ENCODE results near the gene NKD1. TPM values are rescaled to one million over a fixed set of nuclear protein-coding genes. Genes with fewer than 3 reads are reported as not detected.

Gene NKD1
- total RNA-seq, 6 experiments from 2014 or later = 0.69 to 2.6 (median 2.1) TPM

DNA sequence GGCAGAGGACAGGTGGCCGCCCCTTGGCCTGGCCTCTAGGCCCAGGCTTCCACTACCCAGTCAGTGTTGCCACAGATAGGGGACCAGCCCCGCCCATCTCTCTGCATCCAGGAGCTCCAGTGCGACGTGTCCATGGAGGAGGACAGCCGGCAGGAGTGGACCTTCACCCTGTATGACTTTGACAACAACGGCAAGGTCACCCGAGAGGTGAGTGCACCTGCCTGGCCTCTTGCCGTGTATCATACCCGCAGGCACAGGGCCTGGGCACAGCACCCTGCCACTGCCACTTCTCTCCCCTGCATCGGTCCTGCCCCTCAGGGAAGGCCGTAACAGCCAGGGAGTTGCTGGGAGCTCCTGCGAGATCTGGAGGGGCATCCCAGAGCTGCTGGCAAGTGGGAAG lies 77.2 kb downstream of the NKD1 start:
- TF ChIP-seq, protein P1, sequence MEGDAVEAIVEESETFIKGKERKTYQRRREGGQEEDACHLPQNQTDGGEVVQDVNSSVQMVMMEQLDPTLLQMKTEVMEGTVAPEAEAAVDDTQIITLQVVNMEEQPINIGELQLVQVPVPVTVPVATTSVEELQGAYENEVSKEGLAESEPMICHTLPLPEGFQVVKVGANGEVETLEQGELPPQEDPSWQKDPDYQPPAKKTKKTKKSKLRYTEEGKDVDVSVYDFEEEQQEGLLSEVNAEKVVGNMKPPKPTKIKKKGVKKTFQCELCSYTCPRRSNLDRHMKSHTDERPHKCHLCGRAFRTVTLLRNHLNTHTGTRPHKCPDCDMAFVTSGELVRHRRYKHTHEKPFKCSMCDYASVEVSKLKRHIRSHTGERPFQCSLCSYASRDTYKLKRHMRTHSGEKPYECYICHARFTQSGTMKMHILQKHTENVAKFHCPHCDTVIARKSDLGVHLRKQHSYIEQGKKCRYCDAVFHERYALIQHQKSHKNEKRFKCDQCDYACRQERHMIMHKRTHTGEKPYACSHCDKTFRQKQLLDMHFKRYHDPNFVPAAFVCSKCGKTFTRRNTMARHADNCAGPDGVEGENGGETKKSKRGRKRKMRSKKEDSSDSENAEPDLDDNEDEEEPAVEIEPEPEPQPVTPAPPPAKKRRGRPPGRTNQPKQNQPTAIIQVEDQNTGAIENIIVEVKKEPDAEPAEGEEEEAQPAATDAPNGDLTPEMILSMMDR (IDR thresholded peaks at IDR 0.05) = no peak
- no peak for TF ChIP-seq POLR2A (IDR thresholded peaks at IDR 0.05)

DNA sequence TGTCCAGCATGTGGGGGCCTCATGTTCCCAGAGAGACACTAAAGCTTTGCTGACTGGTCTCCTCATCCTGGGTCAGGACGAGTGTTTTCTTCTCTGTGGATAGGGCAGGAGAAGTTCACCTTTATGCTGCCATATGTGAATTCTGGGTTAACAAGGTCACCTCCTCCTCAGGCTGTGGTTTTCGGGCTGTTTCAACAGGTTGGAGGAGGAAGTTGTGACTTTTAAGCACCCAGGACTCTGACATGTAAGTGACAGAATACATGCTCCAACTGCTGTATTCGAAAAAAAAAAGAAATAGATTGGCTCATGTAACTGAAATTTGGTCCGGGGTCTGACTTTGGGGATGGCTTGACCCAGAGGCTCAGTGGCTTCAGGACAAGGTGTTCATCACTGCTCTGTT lies 78.7 kb downstream of the NKD1 start:
- TF ChIP-seq, protein P1 (IDR thresholded peaks at IDR 0.05) = no peak
- no peak for TF ChIP-seq POLR2A (IDR thresholded peaks at IDR 0.05)
- ATAC-seq = no peak
- 53% methylated on average over 3 of the region's 4 CpGs for WGBS (ENCODE audit: insufficient coverage, low coverage, low lambda C conversion rate, missing lambda C conversion rate)
- Histone ChIP-seq H3K4me1 (no peaks in the 10 kb centered on the region), H3K27me3 (no peaks in the 10 kb centered on the region), H3K27ac (no peak overlapping the region), H3K36me3 (no peaks in the 10 kb centered on the region), H3K4me3 (no peak overlapping the region), H3K9me3 (no peaks in the 10 kb centered on the region)
- no peak for DNase-seq
- intact Hi-C loops (cut with DNase I) = no loop called here

More for the DNA sequence above, 77.2 kb downstream of the NKD1 start:
- Histone ChIP-seq H3K4me3 (no peak overlapping the region), H3K36me3 (no peaks in the 10 kb centered on the region), H3K27me3 (no peaks in the 10 kb centered on the region), H3K27ac (no peak overlapping the region), H3K9me3 (no peaks in the 10 kb centered on the region), H3K4me1 (peaks cover 0 to 7% (median 0%) of the 10 kb centered on the region in 4 donors)
- no peak for DNase-seq
- intact Hi-C loops (cut with DNase I) = no loop called here
- WGBS (ENCODE audit: insufficient coverage, low coverage, low lambda C conversion rate, missing lambda C conversion rate) = no CpG with 5 or more reads among the region's 12 CpGs
- no peak for ATAC-seq

DNA sequence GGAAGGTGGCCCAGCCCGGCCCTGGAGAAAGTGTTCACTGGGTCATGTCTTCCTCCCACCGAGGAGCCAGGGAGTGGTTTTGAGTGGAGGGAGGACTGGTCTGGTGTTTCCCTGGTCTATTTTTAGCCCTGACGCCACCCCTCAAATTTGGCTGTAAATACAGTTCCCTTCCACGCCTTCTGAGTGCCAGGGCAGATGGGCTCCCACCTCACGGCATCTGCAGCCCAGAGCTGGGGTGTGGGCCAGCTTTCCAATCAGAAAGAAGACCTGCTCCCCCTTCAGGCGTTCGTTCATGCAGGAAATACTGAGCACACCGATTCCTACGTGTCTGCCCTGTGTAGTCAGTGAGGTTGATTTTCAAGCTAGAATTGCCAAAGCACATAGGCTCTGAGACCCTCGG lies 79.2 kb downstream of the NKD1 start:
- Histone ChIP-seq H3K4me3 (no peak overlapping the region), H3K27me3 (no peaks in the 10 kb centered on the region), H3K9me3 (no peaks in the 10 kb centered on the region), H3K36me3 (no peaks in the 10 kb centered on the region), H3K27ac (no peak overlapping the region), H3K4me1 (no peaks in the 10 kb centered on the region)
- intact Hi-C loops (cut with DNase I) = no loop called here
- DNase-seq = no peak
- peak in 2 of 4 donors; percentile 20 to 24 for ATAC-seq
- WGBS (ENCODE audit: insufficient coverage, low coverage, low lambda C conversion rate, missing lambda C conversion rate) = 41% methylated on average over 8 of the region's 10 CpGs
- TF ChIP-seq, protein P1 (IDR thresholded peaks at IDR 0.05) = peak in 1 of 4 donors; percentile 9
- TF ChIP-seq POLR2A (IDR thresholded peaks at IDR 0.05) = no peak

DNA sequence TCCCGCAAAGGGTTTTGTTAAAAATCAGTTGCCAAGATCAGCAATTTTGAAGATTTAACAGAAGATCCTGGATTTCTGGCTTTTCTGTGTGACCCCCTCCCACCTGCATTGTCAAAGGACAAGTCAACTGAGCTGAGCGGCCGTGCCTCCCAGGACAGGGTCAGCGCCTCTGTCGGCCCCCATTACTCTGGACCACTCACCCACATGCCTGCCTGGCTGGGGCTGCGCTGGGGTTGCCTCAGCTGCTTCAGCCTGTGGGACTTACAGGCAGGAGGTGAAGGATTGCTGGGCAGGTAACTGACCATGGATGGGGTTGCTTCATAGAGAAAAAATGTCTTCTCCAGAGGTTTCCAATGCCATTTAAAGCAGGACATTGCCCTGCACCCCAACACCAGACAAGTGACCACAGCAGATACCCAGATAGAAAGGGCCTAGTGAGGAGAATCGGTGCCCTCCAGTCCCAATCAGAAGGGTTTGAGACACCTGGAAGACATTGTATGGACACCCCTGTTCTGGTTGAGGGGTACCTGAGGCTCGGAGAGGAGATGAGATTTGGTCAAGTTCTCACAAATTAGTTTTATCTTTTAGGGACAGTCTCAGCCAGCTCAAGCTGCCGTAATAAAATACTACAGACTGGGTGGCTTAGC lies 80.1 kb downstream of the NKD1 start:
- intact Hi-C loops (cut with DNase I) = no loop called here
- Histone ChIP-seq H3K36me3 (no peaks in the 10 kb centered on the region), H3K9me3 (no peaks in the 10 kb centered on the region), H3K27ac (no peak overlapping the region), H3K4me1 (no peaks in the 10 kb centered on the region), H3K4me3 (no peak overlapping the region), H3K27me3 (no peaks in the 10 kb centered on the region)
- ATAC-seq (no peak), DNase-seq (no peak)
- WGBS (ENCODE audit: insufficient coverage, low coverage, low lambda C conversion rate, missing lambda C conversion rate) = 83% methylated on average over 1 of the region's 9 CpGs
- TF ChIP-seq, protein P1 (IDR thresholded peaks at IDR 0.05) = no peak
- TF ChIP-seq POLR2A (IDR thresholded peaks at IDR 0.05) = no peak
